Measurements from ENCODE around the gene RARG.

Gene RARG

DNA sequence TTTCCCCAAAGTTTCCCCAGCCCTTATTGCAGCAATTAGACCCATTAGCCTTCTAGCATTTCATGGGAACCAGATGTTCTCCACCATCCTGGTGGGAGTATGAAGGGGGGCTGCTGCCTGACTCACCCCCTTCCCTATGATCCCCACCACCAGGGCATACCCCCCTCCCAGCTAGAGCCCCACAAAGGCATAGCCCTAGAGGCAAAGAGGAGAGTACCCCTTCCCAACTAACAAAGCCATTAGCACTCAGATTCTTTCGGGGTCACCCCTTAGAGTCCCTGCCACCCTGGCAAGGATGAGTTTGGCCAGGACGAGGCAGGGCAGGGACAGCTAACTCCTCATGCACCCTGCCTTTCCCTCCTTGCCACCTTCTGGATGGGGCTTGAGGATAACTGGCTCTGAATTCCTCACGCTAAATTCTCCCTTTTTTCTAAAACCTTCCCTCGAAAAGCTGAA is 9.2 kb downstream of the RARG start:
- DNase-seq: no peak

GRCh38 chr12:53222170-53222721 is 9.8 kb downstream of the RARG start:
- no peak for DNase-seq

- DNase-seq: peak; percentile 36
Observed at GRCh38 chr12:53221203-53222080, 10.6 kb downstream of the RARG start.

DNA sequence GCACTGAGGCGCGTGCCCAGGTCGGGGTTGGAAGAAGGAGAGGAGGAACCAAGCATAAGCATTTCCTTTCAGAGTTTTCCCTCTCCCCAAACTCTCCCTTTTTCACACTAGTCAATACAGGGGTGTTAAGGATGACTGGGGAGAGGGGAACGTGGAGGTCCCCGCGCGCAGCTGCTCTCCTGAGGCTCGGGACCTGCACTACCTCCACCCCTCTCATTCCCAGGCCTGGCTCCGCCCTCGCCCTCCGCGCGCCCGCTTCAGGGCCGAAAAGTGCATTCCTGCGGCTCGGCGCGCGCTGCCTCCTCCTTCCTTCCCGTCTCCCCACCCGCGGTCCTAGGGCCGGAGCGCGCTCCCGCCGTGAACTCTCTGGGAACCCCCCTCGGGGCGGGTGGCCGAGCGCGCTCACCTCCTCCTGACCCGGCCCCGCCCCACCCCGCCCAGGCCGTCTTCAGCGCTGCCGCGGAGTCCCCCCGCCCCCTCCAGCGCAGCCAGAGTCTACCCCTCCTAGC is 11.3 kb downstream of the RARG start:
- DNase-seq: peak; percentile 76

GRCh38 chr12:53219956-53220693 is 11.9 kb downstream of the RARG start:
- DNase-seq: peak; percentile 83

DNA sequence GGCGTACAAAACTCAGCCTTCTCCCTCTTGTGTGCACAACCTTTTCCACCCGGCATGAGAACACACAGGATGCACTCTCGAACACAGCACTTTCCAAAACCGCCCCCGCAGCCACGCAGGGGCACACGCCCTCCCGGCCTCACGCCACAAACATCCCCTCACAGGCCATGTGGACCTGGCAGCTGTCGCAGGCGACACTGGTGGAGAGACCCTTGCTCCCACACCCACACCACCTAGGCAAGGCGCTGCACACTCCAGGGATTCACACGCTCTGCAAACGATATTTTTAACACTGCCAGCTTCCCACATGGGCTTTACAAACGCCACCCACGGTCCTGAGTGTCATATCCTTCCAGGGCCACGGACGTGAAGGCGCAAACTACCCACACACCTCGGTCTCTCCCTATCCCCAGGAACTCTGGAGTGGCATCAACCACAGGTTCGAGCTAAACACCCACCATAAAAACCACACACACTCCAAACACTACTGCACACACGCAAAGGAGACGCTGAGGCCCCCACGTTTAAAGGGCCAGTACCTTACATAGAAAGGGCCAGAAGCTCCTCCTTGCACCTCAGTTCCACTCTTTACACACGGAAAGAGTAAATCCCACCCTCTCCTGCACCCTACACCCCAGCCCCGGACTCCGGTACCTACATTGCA is 12.6 kb downstream of the RARG start:
- DNase-seq: peak; percentile 72

DNA sequence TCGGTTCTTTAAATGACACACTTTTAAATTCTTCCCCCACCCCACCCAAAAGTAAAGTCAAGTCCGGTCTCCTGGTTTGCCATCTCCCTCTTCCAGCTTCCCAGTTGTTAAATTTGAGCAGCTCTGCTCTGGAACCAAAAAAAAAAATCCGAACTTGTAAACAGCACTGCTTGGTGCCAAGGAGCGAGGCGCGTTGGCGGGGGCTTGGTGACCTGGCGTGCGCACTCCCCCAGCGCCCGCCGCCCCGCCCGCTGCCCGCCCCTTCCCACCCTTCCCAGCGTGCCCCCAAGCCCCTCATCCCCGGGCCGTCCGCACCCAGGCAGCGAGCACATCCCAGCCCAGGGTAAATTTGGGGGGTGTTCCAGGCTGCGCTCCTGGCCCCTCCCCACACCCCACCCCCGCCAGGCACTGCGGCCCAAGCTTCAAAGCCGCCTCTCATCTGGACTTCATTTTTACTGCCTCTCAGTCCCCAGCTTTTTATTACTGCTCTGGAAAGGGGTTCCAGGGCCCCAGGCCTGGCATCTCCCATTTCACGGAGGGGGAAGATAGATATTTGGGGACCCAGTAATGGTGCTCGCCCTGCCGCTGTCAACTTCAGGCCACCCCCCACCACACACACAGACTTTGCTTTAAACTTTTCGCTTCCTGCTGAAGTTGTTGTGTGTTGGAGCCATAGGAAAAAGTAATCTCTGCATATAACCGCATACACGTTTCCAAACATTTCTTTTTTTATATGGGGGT is 13.3 kb downstream of the RARG start:
- no peak for DNase-seq

GRCh38 chr12:53217931-53218307 is 14.1 kb downstream of the RARG start:
- DNase-seq: no peak

DNA sequence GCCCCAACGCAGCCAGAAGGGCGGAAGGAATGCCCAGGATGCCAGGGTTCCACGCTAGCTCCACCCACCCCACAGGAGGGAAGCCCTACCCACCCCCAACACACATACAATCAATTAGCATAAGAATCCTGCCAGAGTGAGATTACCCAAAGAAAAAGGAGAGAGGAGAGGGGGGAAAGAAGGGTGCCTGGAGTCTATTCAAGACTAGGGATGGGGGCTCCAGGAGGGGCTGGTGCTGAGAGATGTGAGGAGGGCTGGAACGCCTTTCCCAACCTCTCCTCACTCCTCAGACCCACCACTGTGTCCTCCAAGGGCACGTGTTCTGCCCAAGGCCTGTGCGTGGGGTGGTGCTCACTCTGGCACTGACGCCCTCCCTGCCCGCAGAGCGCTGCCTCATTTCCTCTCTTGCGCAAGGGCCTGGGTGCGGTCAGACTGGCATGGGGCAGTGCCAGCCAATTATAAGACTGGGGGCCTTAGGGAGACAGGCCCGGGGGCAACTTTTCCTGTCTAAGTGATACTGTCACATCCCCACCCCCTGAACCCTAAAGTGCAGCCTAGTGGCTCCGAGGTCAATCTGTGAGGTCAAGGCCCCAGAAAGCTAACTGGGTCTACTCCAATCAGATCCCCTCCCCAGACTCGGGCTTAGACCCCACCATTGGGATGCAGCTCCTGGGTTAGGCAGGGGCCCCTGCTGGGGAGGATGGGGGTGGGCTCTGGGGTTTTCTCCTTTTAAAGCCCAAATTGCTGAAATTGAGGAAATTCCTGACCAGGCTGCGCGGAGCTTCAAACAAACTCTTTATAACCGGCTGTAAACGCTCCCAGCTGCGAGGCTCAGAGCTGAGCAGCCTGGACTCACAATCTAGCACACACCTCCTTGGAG is 14.7 kb downstream of the RARG start:
- DNase-seq: no peak

GRCh38 chr12:53215497-53215896 is 16.5 kb downstream of the RARG start:
- no peak for DNase-seq

GRCh38 chr12:53214687-53215455 is 17.1 kb downstream of the RARG start:
- DNase-seq: no peak

DNA sequence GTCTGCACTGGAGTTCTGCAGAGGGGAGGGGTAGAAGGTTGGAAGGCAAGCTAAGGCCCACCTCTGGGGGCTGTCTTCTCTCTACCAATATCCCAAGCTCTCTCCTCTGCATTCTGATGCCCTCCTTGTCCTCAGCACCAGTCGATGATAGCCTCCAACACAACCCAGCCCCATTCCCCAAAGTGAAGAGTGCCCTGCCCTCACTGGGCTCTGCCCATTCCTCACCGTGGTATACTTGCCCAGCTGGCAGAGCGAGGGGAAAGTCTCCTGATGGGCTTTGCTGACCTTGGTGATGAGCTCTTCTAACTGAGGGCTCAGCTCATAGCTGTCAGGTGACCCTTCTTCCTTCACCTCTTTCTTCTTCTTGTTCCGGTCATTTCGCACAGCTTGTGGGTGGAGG is 17.8 kb downstream of the RARG start:
- DNase-seq: no peak

- DNase-seq: peak; percentile 86
Observed at GRCh38 chr12:53213348-53213747, 18.7 kb downstream of the RARG start.

- no peak for DNase-seq
Observed at GRCh38 chr12:53212931-53213330, 19.1 kb downstream of the RARG start.

- DNase-seq: no peak
Observed at GRCh38 chr12:53211476-53212381, 20.3 kb downstream of the RARG start.

DNA sequence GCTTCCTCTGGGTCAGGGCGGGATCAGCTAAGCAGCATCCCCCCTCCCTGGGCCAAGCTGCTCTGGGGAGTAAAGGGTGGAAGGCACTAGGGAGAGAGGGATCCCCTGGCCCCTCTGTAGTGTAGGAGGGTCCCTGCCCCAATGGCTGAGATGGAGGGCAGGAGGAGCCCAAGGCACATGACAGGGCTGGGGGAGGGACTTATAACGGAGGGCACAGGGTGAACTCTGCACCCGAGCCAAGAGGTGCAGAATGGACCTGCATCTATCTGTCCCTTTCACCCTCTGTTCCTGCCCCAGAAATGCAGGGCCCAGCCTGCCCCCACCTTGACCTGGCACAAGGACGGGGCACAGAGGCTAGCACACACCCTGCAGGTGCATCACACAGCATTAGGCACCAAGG is 21.2 kb downstream of the RARG start:
- no peak for DNase-seq

GRCh38 chr12:53208877-53209463 is 23.0 kb downstream of the RARG start:
- no peak for DNase-seq

GRCh38 chr12:53208435-53208834 is 23.6 kb downstream of the RARG start:
- DNase-seq: no peak

DNA sequence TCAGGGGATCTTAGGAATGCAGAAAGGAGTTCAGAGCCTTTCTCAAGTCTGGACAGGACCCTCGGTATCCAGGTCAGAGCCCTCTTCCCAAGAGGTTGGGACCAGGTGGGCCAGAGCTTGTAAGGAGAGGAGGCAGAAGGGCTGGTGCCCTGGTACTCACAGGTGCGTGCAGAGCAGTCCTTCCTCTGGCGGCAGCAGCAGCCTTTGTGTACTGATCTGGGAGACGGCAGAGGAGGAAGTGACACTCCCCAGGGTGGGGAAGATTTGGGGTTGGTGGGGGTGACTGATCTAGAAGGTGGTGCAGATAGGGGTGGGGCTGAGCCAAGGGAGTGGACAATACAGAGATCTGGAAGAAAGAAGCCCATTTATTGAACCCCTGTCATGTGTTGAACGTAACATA is 25.0 kb downstream of the RARG start, which contains the start of gene ITGB7:
TSS of gene ITGB7 (minus strand) at position 210 of the 400 bp plus-strand sequence. CDS start 6,808 bp downstream, outside the sequence.
- peak; percentile 58 for DNase-seq

Data from activated naive CD4-positive, alpha-beta T cell treated with anti-CD3 and anti-CD28 coated beads, Interleukin-2, amount 50 U/mL, for 16 hours (primary cell).